ENCODE results near the gene PFDN6. TPM values are rescaled to one million over a fixed set of nuclear protein-coding genes. Genes with fewer than 3 reads are reported as not detected.
A peak's percentile ranks its signal among the peaks of the same experiment; 100 is the strongest.

The PFDN6 gene
- total and polyA plus RNA-seq, 9 of the 15 experiments (the other 6 are each of a cell fraction or from before 2014, with no cell fraction given) = 6.8 to 475 (median 216) TPM

DNA sequence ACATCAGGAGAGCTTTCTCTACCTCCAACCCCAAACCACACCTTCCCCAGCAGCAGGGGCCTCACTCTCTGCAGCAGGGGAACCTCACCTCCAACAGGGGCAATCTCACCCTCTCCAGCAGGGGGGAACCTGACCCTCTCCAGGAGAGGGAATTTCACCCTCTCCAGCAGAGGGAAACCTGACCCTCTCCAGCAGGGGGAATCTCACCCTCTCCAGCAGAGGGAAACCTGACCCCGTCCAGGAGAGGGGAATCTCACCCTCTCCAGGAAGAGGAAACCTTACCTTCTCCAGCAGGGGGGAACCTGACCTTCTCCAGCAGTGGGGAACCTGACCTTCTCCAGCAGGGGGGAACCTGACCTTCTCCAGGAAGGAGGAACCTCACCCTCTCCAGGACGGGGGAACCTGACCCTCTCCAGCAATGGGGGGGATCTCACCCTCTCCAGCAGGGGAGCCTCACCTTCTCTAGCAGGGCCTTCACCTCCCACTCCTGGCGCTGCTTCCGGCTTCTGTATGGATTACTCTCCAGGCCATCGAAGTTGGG is 9.4 kb upstream of the PFDN6 start (continued):
- TF ChIP-seq L3MBTL2 (IDR thresholded peaks at IDR 0.05) (no peak), MAFK (IDR thresholded peaks at IDR 0.05; ENCODE audit: low read length) (no peak), NFE2L1 (tag; IDR thresholded peaks at IDR 0.05; ENCODE audit: borderline replicate concordance, low read depth) (no peak), ZNF184 (CRISPR knock-in tag; IDR thresholded peaks at IDR 0.05) (no peak), SRSF7 (optimal IDR thresholded peaks at IDR 0.05; ENCODE audit: low read depth, low read length) (no peak), NR2C1 (IDR thresholded peaks at IDR 0.05) (peak; percentile 74), NR2C1 (tag; IDR thresholded peaks at IDR 0.05) (peak; percentile 76), HMG20A (CRISPR knock-in tag; conservative IDR thresholded peaks at IDR 0.05) (no peak), SMARCC2 (IDR thresholded peaks at IDR 0.05; ENCODE audit: low read depth) (no peak), NCOA4 (IDR thresholded peaks at IDR 0.05; ENCODE audit: partially characterized antibody) (no peak)
- TF ChIP-seq, protein P1, sequence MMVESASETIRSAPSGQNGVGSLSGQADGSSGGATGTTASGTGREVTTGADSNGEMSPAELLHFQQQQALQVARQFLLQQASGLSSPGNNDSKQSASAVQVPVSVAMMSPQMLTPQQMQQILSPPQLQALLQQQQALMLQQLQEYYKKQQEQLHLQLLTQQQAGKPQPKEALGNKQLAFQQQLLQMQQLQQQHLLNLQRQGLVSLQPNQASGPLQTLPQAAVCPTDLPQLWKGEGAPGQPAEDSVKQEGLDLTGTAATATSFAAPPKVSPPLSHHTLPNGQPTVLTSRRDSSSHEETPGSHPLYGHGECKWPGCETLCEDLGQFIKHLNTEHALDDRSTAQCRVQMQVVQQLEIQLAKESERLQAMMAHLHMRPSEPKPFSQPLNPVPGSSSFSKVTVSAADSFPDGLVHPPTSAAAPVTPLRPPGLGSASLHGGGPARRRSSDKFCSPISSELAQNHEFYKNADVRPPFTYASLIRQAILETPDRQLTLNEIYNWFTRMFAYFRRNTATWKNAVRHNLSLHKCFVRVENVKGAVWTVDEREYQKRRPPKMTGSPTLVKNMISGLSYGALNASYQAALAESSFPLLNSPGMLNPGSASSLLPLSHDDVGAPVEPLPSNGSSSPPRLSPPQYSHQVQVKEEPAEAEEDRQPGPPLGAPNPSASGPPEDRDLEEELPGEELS (CRISPR knock-in tag; IDR thresholded peaks at IDR 0.05; ENCODE audit: borderline replicate concordance) = no peak; the same call in 1 of the 2 replicates
- TF ChIP-seq, protein P2, sequence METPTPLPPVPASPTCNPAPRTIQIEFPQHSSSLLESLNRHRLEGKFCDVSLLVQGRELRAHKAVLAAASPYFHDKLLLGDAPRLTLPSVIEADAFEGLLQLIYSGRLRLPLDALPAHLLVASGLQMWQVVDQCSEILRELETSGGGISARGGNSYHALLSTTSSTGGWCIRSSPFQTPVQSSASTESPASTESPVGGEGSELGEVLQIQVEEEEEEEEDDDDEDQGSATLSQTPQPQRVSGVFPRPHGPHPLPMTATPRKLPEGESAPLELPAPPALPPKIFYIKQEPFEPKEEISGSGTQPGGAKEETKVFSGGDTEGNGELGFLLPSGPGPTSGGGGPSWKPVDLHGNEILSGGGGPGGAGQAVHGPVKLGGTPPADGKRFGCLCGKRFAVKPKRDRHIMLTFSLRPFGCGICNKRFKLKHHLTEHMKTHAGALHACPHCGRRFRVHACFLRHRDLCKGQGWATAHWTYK (CRISPR knock-in tag; IDR thresholded peaks at IDR 0.05) = no peak
- TF ChIP-seq, protein P3, sequence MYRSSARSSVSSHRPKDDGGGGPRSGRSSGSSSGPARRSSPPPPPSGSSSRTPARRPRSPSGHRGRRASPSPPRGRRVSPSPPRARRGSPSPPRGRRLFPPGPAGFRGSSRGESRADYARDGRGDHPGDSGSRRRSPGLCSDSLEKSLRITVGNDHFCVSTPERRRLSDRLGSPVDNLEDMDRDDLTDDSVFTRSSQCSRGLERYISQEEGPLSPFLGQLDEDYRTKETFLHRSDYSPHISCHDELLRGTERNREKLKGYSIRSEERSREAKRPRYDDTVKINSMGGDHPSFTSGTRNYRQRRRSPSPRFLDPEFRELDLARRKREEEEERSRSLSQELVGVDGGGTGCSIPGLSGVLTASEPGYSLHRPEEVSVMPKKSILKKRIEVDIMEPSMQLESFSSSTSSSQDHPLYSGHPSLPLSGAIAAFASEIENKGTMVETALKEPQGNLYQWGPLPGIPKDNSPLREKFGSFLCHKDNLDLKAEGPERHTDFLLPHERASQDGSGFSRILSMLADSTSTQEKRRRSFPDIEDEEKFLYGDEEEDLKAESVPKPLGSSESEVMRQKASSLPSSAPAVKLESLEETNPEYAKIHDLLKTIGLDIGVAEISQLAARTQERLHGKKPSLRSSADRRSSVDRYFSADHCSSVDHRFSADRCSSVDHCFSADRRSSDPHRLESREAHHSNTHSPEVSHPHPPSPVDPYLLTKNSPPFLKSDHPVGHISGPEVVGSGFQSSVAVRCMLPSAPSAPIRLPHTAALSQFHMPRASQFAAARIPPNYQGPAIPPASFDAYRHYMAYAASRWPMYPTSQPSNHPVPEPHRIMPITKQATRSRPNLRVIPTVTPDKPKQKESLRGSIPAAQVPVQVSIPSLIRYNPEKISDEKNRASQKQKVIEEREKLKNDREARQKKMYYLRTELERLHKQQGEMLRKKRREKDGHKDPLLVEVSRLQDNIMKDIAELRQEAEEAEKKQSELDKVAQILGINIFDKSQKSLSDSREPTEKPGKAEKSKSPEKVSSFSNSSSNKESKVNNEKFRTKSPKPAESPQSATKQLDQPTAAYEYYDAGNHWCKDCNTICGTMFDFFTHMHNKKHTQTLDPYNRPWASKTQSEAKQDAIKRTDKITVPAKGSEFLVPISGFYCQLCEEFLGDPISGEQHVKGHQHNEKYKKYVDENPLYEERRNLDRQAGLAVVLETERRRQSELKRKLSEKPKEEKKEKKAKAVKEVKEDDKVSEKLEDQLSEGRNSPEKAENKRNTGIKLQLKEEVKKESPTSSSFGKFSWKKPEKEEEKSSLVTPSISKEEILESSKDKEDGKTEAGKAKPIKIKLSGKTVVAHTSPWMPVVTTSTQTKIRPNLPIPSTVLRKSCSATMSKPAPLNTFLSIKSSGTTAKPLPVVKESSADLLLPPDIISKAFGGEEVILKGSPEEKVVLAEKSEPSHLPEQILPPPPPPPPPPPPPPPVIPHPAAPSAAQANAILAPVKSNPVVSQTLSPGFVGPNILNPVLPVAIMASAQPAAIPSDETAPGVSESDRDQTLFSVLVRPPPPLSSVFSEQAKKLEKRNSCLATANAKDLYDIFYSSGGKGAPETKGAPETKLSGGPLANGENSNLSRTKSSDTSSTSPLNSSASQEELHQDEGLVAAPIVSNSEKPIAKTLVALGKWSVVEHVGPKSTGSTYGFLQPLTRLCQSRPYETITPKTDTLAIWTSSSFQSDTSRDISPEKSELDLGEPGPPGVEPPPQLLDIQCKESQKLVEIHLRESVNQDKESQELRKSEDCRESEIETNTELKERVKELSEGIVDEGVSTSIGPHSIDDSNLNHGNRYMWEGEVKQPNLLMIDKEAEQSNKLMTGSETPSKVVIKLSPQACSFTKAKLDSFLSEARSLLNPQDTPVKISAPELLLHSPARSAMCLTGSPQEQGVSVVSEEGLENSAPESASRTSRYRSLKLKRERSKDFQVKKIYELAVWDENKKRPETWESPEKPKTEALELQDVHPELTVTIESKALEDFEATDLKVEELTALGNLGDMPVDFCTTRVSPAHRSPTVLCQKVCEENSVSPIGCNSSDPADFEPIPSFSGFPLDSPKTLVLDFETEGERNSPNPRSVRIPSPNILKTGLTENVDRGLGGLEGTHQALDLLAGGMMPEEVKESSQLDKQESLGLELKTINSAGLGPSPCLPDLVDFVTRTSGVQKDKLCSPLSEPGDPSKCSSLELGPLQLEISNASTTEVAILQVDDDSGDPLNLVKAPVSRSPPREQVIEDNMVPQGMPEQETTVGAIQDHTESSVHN (IDR thresholded peaks at IDR 0.05; ENCODE audit: borderline replicate concordance in 1 of 2, low read depth in 1 of 2) = no peak
- TF ChIP-seq, protein P4, sequence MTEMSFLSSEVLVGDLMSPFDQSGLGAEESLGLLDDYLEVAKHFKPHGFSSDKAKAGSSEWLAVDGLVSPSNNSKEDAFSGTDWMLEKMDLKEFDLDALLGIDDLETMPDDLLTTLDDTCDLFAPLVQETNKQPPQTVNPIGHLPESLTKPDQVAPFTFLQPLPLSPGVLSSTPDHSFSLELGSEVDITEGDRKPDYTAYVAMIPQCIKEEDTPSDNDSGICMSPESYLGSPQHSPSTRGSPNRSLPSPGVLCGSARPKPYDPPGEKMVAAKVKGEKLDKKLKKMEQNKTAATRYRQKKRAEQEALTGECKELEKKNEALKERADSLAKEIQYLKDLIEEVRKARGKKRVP (CRISPR knock-in tag; IDR thresholded peaks at IDR 0.05) = no peak

Data from K562 (cell line).